Heart left ventricle (tissue), 16 donors: Measurements from ENCODE around the gene BABAM1. TPM values are rescaled to one million over a fixed set of nuclear protein-coding genes. Genes with fewer than 3 reads are reported as not detected.

ENCODE experiments used
- ATAC-seq, 4 donors: fragments of 200-7000 bp; cut with Tn5 transposase; one replicate each; pipeline ENCODE4 v1.9.1; 2020 to 2022; ENCODE audit warnings: moderate library complexity in 4 of 4, mild to moderate bottlenecking in 3 of 4, moderate number of reproducible peaks in 1 of 4
- DNase-seq, 5 donors: peaks; one replicate each; pipeline ENCODE4 v3.0.0-alpha.2; 2020
- H3K27ac ChIP-seq, 12 donors: fragments of 200-600 bp; sonication (generic) in 4 of 12; one replicate each; pipeline versions ENCODE4 v1.5.0 to v1.8.0; 2016 to 2022; ENCODE audit warnings: mild to moderate bottlenecking in 2 of 12
- H3K27me3 ChIP-seq, 9 donors: fragments of 200-600 bp; sonication (generic) in 2 of 9; one replicate each; pipeline versions ENCODE4 v1.5.1 to v1.8.0; 2016 to 2022; ENCODE audit warnings: mild to moderate bottlenecking in 3 of 9
- H3K36me3 ChIP-seq, 9 donors: fragments of 200-600 bp; sonication (generic) in 2 of 9; one replicate each; pipeline versions ENCODE4 v1.5.0 to v1.8.0; 2018 to 2022; ENCODE audit warnings: mild to moderate bottlenecking in 2 of 9
- H3K4me1 ChIP-seq, 12 donors: fragments of 200-600 bp; sonication (generic) in 4 of 12; one replicate each; pipeline versions ENCODE4 v1.5.0 to v1.8.0; 2016 to 2022; ENCODE audit warnings: mild to moderate bottlenecking in 3 of 12
- H3K4me3 ChIP-seq, 12 donors: fragments of 200-600 bp; sonication (generic) in 4 of 12; one replicate each; pipeline versions ENCODE4 v1.5.0 to v1.8.0; 2017 to 2022; ENCODE audit warnings: mild to moderate bottlenecking in 9 of 12, moderate library complexity in 4 of 12
- H3K9me3 ChIP-seq, 12 donors: fragments of 200-600 bp; sonication (generic) in 4 of 12; one replicate each; pipeline versions ENCODE4 v1.5.0 to v1.8.0; 2016 to 2022; ENCODE audit warnings: mild to moderate bottlenecking in 1 of 12
- POLR2A ChIP-seq, 2 donors: fragments of 450-650 bp; IDR thresholded peaks; one replicate each; pipeline ENCODE4 v1.6.1; 2017; ENCODE audit warnings: antibody characterized with exemption in 2 of 2, mild to moderate bottlenecking in 2 of 2, moderate library complexity in 2 of 2
- WGBS, 4 donors: extraction: QIAGEN DNeasy Blood & Tissue Kit in 2 of 4; methylation state at CpG; one replicate each; pipeline versions ENCODE4 v1.1.5 to v1.1.7; 2013 to 2018; 5-methylcytosine and 5-hydroxymethylcytosine counted together
- intact Hi-C, 10 donors: fragments of 100-400 bp; cut with DNase I; formaldehyde crosslinking; loops; one replicate each; pipeline versions ENCODE4 v1.11.1 to v1.14.2; 2022
- polyA plus RNA-seq, 2 donors: library from polyadenylated mRNA; stranded (reverse); fragments of 200-250 nt; gene quantifications; one replicate each; pipeline ENCODE4 v1.2.3, GENCODE V29; 2013
- total RNA-seq, 9 donors: library from RNA; depleted of rRNA in 2 of 9; stranded (reverse); fragments of >200 nt in 2 of 9; fragmentation: NEBNext Ultra II Directional in 3 of 9; extraction: Animal tissue kit (Norgen Biotek cat#: 25700) in 3 of 9; gene quantifications; one replicate each; pipeline versions ENCODE4 v1.1.0 to v1.2.4, GENCODE V29; 2016 to 2023
- TF ChIP-seq, protein P1 (sequence below), 12 donors: fragments of 200-600 bp; sonication (generic) in 4 of 12; IDR thresholded peaks; one replicate each; pipeline versions ENCODE4 v1.5.0 to v1.8.0; 2018 to 2022; ENCODE audit warnings: antibody characterized with exemption in 12 of 12, mild to moderate bottlenecking in 5 of 12
- donor health status: ischemic (EF 13 %, LVEDD 7.1; RV severe dilation, severe dysfunction).
- donor health status: healthy with polysubstance abuse.
- donor health status: DM: no; HTN: yes; CAD: no.
- donor health status: DM: no; HTN: no; CAD: no.
- donor health status: ischemic (EF 25% LVEDD 6.9; RV normal size, moderate dysfunction).
- donor health status: ischemic (EF 25% LVEDD 5.7; RV mildly dilated, moderate dysfunction).
- donor health status: healthy.
- donor health status: DM: yes; HTN: yes; CAD: no.
- donor health status: ischemic (EF 35%, LVEDD 5.7; RV mildly dilated, moderate dysfunction).
- donor health status: nonischemic (EF 11% LVEDD 7.7; RV severe dilation, severe dysfunction).
- donor health status: DM: yes; HTN: yes; CAD: no.
- donor health status: PGD.
- donor health status: ischemic (EF 29% LVEDD 5.4; RV normal size, mild dysfunction).
- donor health status: nonischemic (EF 23%, LVEDD 6.1; RV moderate dilation, normal function).

The BABAM1 gene
- total and polyA plus RNA-seq, 11 donors: 60.9 to 92.4 (median 73.5) TPM

DNA sequence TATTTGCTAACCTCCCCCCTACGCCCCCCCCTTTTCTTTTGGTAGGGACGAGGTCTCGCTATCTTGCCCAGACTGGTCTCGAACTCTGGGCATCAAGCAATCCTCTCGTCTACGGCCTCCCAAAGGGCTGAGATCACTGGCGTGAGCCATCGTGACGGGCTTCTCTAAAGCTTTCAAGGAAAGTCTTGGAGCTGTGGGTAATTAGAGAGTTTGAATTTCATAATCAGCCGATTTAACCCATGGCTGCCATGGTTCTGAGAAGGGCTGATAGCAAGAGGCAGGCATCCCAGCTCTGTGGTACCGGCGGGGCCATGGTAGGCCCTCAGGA is 36.7 kb downstream of the BABAM1 start:
- no peaks in the 10 kb centered on the region for H3K27me3 ChIP-seq
- H3K27ac ChIP-seq: peak overlapping the region in 10 of 12 donors; percentile 66 to 96 (median 94)
- TF ChIP-seq, protein P1, sequence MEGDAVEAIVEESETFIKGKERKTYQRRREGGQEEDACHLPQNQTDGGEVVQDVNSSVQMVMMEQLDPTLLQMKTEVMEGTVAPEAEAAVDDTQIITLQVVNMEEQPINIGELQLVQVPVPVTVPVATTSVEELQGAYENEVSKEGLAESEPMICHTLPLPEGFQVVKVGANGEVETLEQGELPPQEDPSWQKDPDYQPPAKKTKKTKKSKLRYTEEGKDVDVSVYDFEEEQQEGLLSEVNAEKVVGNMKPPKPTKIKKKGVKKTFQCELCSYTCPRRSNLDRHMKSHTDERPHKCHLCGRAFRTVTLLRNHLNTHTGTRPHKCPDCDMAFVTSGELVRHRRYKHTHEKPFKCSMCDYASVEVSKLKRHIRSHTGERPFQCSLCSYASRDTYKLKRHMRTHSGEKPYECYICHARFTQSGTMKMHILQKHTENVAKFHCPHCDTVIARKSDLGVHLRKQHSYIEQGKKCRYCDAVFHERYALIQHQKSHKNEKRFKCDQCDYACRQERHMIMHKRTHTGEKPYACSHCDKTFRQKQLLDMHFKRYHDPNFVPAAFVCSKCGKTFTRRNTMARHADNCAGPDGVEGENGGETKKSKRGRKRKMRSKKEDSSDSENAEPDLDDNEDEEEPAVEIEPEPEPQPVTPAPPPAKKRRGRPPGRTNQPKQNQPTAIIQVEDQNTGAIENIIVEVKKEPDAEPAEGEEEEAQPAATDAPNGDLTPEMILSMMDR (IDR thresholded peaks at IDR 0.05): no peak
- TF ChIP-seq POLR2A (IDR thresholded peaks at IDR 0.05): no peak
- intact Hi-C loops: loop anchor here in 1 of 10 donors (2.0 kb wide), 1 partner anchor 33 kb away; the partner anchor contains the start of gene GTPBP3
- peak overlapping the region in 6 of 12 donors; percentile 72 to 99 (median 85) for H3K4me3 ChIP-seq
- DNase-seq (no peak), ATAC-seq (no peak)
- peaks cover 3 to 50% (median 35%) of the 10 kb centered on the region in 12 donors for H3K4me1 ChIP-seq
- H3K9me3 ChIP-seq: no peaks in the 10 kb centered on the region
- peaks cover 0 to 17% (median 0%) of the 10 kb centered on the region in 9 donors for H3K36me3 ChIP-seq
- WGBS, 4 donors: 60 to 73% (median 61%) methylated on average over 11 to 12 of the region's 12 CpGs

DNA sequence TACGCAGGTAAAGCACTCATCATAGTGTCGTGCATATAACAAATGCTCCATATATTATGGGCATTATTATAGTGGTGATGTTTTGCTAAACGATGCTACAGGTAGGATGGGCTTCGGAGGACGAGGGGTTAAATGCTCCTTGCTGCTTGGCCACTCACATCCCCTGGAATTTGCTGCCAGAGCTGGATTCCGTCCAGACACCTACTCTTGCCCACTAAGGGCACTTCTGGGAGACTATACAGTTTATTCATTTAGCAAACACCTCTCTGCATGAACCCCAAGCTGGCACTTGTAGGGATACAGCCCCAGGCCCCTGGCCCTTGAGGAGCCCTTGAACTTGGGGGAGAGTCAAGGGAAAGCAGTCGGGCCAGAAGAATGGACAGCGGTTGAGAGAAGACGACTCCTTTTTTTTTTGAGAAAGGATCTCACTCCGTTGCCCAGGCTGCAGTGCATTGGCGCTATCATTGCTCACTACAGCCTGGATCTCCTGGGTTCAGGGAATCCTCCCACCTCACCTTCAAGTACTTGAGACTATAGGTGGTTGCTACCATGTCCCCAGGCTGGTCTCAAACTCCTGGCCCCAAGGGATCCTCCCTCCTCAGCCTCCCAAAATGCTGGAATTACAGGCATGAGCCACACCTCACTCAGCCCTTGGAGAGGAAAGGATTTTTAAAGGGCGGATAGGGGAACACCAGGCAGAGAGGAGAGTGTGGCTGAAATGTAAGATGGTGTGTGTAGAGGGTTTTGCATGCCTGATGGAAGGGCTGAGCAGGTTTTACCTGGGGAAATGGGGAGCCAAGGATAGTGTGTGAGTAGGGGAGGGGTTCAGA is 37.4 kb downstream of the BABAM1 start:
- intact Hi-C loops: loop anchor here in 1 of 10 donors (2.0 kb wide), 1 partner anchor 32 kb away; the partner anchor contains the start of gene GTPBP3
- no peaks in the 10 kb centered on the region for H3K9me3 ChIP-seq
- peaks cover 3 to 52% (median 35%) of the 10 kb centered on the region in 12 donors for H3K4me1 ChIP-seq
- H3K4me3 ChIP-seq: peak overlapping the region in 4 of 12 donors; percentile 71 to 81 (median 79)
- DNase-seq (no peak), ATAC-seq (no peak)
- H3K36me3 ChIP-seq: peaks cover 0 to 15% (median 0%) of the 10 kb centered on the region in 9 donors
- TF ChIP-seq POLR2A (IDR thresholded peaks at IDR 0.05): no peak
- TF ChIP-seq, protein P1 (IDR thresholded peaks at IDR 0.05): no peak
- 55 to 61% (median 56%) methylated on average over 12 of the region's 12 CpGs for WGBS, 4 donors
- H3K27me3 ChIP-seq: no peaks in the 10 kb centered on the region
- peak overlapping the region; percentile 49 to 97 (median 95) for H3K27ac ChIP-seq

DNA sequence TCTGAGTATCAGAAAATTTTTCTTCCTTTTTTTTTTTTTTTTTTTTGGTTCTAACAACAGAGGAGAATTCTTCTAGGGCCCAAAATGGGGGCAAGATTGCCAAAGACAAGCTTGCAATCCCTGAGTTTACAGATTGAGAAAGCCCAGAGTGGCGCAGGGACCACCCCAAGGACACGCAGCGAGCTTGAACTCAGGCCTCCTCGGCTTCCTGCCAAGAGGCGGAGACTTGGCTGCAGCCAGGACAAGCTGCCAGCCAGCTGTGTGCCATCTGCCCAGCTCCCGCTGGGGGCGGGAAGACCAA is 37.9 kb downstream of the BABAM1 start:
- no peaks in the 10 kb centered on the region for H3K27me3 ChIP-seq
- no peaks in the 10 kb centered on the region for H3K9me3 ChIP-seq
- 4 to 8% (median 5%) methylated on average over 5 to 7 of the region's 7 CpGs for WGBS, 4 donors
- peaks cover 0 to 11% (median 0%) of the 10 kb centered on the region in 9 donors for H3K36me3 ChIP-seq
- no peak for ATAC-seq
- H3K4me3 ChIP-seq: peak overlapping the region; percentile 55 to 88 (median 71)
- no peak for DNase-seq
- no peak for TF ChIP-seq POLR2A (IDR thresholded peaks at IDR 0.05)
- TF ChIP-seq, protein P1 (IDR thresholded peaks at IDR 0.05): no peak
- intact Hi-C loops: loop anchor here in 1 of 10 donors (2.0 kb wide), 1 partner anchor 32 kb away; the partner anchor contains the start of gene GTPBP3
- peaks cover 5 to 56% (median 39%) of the 10 kb centered on the region in 12 donors for H3K4me1 ChIP-seq
- peak overlapping the region; percentile 49 to 97 (median 95) for H3K27ac ChIP-seq
